NCI-H1694 (cell line): ENCODE measurements around the gene GALNT7.

Experiments
- DNase-seq: peaks from one replicate; lab custom pipeline; 2025; lab: John Stamatoyannopoulos, UW

GALNT7 gene

DNA sequence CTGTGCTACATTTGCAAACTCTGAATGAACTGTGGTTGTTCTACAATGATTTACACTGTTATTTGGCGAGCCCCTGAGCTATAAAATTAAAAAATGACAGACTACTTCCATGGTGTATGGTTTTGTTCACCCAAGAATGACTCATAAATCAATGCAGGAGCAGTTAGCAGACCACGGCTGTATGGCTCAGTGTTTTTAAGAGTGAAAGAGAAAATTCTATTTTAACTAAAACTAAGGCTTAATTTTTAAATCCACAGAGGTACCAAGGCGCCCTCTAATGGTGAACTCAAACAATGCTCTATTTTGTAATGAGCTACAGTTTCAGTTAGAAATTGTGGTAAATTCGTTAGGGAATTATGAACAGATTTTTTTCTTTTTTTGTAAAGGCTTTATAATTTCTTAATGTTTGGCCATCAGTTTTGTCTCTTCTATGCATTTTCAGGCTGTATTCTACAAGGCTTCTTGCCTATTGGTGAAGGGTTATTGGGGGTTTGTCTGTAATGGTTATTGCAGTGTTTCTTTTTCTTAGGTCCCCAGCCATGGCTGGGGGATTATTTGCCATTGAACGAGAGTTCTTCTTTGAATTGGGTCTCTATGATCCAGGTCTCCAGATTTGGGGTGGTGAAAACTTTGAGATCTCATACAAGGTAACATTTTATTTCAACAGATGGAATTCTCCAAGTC is 133.0 kb downstream of the GALNT7 start:
- DNase-seq = peak; percentile 20

DNA sequence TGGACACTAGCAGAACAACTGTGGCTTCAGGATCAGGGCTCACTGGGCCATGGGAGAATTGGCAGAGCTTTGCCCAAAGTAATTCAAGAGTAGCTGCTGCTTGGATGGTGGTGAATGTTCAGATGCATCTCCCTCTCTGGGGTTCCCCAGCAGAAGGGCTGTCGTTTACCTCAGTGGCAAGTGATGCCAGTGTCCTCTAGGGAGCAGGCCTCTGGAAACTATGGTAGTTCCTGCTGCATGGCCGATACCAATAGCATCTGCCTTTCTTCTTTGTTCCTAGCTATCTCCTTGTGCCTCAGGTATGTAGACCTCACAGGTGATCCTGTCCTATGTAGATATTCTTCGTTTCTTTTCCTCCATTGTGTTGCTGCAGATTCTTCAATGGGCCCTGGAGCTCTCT is 139.2 kb downstream of the GALNT7 start:
- no peak for DNase-seq

DNA sequence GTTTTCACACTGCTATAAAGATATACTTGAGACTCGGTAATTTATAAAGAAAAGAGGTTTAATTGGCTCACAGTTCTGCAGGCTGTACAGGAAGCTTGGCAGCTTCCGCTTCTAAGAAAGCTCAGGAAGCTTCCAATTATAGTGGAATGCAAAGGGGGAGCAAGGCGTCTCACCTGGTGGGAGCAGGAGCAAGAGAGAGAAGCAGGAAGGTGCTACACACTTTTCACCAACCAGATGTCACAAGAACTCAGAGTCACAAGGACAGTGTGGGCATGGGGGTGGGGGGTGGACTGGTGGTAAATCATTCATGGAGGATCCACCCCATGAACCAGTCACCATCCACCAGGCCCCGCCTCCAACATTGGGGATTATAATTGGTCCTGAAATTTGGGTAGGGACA is 142.8 kb downstream of the GALNT7 start:
- no peak for DNase-seq

DNA sequence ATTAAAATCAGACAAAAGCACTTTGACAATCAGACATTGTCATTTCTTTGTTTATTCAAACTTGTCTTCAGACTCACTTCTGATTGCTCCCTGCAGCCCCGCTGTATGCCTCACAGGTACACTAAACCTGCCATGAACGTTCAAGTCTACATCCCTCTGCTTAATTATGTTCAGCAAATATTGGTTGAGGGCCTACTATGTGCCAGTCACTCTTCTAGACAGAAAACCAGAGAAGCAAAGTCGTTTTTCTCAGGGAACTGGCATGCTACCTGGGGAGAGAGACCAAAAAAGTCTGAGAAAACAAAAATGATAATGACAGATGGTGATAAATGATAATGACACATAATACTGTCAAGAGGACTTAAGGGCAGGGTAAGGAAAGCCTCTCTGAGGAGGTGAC is 146.1 kb downstream of the GALNT7 start:
- no peak for DNase-seq

DNA sequence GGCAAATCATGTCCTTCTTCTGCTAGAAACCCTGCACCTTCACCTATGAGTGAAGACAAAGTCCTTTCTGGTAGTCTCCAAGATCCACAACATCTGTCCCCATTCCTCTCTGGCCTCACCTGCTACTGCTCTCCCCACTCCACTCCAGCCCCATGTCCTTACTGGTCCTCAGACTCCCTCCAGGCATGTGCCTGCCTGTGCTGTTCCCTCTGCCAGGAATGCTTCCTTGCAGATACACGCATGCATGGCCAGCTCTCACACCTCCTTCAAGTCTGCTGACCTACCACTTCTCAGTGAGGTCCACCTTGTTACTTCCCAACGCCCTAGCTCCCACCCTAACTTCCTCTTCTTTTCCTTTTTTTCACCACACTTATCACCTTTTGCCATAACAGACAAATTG is 147.4 kb downstream of the GALNT7 start:
- DNase-seq = no peak

DNA sequence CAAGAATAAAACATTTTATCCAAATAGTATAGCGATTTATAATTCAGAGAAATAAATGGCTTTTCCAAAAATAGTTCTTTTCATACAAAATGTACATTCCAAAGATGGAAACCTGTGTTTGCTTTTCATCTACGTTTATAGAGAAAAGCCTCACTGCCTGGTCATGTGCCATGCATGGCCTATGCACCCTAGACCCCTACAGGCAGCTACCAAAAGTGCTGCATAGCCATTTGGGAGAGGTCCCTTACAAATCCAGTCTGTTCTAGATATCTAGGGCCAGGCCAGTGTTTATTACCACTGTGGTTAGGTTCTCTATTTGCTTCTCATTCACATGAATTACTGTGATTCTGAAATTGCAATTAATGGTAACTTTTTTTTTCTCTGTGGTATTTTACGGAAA is 148.4 kb downstream of the GALNT7 start:
- DNase-seq = no peak

DNA sequence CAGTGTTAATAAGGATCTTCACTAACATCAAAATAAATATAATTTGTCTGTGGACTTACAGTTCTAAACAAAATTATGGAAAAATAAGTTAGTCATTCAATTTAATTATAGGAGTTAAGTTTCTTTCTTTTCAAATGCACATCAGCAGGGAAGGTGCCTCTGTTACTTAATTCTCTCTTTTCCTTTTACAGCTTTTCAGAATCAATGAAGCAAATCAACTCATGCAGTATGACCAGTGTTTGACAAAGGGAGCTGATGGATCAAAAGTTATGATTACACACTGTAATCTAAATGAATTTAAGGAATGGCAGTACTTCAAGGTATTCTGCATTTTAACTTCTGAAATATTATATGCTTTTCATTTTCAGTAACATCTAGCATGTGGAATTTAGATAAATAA is 149.6 kb downstream of the GALNT7 start:
- DNase-seq = no peak

DNA sequence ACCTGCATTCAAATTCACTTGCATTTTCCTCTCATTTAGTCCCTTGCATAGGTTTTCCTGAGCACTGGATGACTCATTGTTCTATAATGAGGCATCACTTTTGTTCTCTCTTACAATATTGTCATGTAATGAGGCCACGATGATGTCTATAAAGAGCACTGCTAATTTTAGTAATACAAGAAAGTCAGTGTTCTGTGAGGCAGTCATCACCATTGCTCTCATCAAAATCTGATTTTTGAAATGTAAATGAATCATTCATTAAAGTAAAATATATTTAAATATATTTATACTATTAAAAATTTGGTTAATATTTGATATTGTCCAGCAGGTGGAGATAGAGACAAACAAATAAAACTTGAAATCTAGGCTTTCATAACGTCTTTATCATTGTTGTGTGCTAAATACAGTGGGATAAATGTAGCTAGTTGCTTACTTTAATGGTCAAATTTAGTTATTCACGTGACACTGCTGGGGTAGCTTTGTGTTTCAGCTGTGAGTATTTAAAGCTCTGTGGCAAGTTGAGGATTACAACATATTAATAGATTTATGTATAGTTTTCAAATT is 150.1 kb downstream of the GALNT7 start:
- DNase-seq = peak; percentile 49

DNA sequence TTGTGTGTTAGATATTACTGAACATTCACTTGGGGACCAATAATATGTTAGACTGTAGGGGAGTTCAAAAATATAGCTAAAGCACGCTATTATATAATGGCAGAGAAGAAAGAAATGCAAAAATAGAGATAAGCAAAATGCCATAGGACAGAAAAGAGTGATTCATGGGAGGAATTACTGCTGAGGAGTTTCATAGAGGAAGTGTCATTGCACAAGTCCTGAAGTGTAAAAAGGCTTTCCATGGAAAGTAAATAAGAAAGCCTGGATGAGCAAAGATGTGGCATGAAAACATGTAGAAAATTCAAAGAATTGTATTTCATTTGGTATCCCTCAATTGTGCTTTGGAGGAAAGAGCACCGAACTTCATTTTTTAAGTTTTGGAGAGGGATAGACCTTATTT is 151.1 kb downstream of the GALNT7 start:
- DNase-seq = no peak

DNA sequence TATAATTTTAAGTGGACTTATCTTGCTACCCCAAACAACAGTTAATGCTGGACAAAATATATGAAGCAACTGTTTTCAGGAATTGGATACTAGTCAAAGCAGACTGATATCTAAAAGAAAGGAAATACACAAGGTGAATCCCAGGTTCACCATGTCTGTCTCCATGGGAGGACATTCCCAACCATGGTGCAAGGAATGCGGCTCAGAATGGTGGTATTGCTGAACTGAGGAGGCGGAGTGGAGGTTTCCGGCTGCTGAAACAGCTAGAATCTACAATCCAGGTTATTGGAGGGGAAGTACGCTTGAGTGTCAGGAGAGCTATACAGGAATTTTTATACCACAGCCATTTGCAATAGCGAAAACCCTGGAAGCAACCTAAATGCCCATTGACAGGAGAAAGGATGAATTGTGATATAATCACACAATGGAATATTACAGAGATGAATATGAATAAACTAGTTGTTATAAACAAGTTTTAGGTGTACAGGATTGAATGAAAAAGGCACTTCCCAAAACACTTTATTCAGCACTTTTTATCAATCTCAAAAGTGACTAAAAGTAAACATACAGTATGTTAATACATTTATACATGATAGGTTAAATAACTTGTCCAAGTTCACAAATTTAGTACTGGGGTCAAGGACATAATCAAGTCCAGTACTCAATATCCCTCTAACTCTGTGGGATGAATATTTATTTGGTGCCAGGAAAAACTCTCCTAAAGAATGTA is 156.6 kb downstream of the GALNT7 start:
- DNase-seq = no peak

DNA sequence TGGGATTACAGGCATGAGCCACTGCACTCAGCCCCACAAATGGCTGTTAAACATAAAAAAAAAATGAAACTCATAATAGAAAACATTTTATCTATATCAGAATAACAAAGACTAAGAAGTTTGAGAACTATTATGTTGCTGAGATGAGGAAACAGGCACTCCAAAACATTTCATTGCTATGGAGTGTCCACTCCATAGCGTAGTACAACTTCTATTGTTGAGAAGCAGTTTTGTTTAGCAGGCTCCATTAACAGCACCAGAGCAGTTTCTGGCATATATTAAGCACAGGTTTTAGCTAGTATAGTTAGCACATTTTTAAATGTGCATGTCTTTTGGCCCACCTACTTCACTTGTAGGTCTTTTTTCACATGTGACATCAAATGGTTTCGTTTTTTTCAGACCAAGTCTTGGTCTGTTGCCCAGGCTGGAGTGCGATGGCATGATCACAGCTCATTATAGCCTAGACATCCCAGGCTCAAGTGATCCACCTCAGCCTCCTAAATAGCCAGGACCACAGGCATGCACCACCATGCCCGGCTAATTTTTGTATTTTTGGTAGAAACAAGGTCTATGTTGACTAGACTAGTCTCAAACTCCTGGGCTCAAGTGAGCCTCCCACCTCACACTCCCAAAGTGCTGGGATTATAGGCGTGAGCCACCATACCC is 159.8 kb downstream of the GALNT7 start:
- no peak for DNase-seq

DNA sequence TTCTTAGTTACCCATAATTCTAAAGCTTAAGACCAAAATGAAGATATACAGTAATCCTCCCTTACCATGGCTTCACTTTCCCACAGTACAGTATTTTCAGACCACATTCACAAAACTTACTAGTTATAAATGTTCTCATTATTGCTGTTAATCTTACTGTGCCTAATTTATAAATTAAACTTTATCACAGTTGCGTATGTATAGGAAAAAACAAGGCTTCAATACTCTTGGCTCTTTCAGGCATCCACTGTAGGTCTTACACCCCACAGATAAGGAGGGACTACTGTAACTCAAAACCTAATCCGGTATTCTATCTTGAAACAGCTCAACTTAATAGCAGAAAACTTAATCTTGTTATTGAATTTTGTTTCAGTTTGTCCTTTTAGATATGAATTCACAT is 162.0 kb downstream of the GALNT7 start:
- DNase-seq = no peak

DNA sequence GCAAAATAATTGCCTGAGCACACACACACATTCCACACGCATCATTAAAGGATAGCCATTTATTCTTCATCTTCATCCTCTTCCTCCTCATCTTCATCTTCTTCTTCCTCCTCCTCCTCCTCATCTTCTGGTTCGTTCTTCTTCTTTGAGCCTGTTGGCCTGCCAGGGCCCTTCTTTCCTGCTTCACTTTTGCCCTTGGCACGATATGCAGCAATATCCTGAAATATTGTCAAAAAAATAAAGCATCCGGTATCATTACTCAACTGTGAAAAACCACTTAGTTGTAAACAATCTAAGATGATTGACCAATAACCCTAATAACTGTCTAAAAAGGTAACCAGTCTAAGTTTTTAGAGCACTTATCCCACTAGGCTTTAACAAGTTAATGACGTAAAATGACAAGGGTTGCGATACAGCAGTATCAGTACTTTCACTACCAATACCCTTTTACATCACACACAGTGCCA is 163.4 kb downstream of the GALNT7 start:
- DNase-seq = no peak

DNA sequence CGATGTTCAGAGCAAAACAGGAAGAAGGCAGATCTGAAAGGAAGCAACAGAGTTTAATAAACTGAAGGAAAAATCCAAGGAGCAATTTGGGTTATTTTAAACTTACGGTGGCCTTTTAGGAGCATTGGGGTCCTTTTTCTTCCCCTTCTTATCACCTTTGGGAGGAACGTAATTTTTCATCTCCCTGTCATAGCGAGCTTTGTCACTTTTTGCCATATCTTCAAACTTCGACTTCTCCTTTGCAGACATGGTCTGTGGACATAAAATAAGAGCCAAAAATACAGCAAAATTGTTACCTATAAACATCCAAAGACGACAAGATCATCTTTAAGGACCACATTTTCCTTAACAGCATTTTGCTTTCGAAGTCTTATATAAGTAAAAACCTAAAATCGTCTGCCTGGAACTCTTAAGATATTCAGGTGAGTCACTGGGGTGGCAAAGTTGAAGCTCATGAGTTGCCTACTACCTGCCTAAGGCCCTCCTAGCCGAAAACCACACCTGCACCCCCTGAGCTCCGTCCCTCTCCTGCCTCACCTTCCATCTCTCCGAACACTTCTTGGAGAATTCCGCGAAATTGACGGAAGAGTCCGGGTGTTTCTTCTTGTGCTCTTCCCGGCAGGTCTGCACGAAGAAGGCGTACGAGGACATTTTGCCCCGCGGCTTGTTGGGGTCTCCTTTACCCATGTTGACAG is 164.5 kb downstream of the GALNT7 start:
- DNase-seq = no peak

DNA sequence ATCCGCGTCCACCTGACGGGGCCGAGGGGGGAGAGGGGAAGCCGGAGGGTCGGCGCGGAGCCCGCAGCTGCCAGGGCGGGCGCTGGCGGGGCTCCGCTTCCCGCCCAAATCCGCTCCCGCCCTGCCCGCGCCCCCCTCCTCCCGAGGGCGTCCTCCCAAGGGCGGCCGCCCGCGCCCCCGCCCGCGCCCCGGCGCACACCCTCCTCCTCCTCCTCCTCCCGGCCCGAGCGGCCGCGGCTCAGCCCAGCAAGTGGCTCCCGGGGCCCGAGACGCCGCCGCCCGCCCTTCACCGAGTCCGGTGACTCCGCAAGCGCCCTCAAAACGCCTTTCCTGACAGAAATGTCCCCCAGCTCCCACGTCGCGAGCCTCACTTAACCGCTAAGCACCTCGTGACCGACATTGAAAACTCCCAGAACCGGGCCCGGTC is 165.1 kb downstream of the GALNT7 start:
- no peak for DNase-seq

DNA sequence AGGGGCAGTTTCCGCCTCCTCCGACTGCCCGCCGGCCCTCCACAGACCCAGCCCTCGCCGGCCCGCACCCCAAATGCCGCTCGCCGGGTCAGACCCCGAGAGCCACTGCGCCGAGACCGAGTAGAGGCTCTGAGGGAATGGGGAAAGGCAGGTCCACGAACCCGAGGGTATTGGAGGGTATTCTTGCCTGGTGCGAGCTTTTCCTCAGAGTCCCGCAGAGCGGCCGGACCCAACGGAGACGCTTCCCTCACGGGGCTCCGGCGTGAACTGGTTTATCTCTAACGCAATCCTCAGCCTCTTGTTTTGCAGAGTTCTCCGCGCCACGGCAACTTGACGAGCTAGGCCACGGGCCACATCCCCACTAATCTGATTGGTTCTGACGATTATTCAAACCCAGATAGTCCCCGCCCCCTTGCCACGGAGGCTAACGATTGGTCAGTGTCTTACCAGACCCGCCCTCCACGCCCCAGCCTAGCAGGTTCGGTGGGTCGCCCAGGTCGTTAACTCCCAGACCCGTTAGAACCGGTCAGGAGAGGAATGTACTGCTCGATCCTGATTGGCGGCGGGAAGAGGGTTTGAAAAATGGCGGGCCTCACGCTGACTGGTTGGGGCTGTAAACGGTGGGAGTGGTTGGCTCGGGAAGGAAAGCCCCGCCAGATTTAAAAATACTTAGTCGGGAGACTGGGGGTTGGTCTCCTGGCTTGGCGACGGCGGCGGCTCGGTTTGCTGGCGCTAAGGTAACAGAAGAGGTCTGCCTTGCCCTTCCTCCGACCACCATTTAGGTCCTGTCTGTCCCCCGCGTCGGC is 165.7 kb downstream of the GALNT7 start, which contains the start of gene HMGB2:
TSS of gene HMGB2 (minus strand) at position 274 of the 806 bp plus-strand sequence. CDS start 709 bp downstream, outside the sequence.
- peak; percentile 98 for DNase-seq

DNA sequence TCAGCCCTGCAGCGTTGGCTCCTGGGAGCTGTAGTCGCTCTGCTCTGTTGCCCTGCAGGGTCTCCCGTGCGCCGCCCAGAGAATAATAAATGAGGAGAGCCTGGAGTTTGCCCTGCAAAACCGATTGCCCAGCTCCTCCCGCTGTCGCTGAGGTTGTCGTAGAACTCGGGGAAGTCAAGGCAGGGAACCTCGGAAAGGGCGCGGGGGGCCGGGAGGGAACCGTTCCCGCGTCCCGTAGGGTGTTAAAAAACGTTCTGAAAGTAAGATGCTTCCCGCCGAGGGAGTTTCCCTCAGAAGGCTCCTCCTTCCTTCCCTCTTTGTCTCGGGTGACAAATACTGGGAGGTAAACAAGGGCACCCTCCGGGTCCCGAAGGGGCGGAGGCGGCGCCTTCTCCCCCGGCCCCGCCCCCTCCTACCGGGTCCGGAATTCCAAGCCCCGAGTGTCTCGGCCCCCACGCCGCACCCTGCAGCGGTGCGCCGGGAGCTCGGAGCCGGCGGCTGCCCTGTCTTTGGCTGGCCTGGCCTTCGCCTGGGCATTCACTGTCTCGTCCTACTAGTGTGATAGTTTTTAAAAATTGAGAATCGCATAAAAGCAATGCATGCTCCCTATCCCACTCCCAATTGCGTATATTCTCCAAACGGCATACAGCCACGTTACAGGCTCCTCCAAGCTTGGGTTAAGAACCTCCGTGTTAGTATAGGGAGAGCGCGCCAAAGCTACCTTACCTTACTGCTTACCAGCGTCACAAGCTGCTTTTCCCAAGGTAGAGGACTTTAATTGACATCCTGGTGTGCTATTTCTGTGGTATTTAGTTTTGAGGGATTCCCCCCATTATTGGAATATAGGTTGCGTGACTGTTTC is 166.5 kb downstream of the GALNT7 start:
- DNase-seq = peak; percentile 62

DNA sequence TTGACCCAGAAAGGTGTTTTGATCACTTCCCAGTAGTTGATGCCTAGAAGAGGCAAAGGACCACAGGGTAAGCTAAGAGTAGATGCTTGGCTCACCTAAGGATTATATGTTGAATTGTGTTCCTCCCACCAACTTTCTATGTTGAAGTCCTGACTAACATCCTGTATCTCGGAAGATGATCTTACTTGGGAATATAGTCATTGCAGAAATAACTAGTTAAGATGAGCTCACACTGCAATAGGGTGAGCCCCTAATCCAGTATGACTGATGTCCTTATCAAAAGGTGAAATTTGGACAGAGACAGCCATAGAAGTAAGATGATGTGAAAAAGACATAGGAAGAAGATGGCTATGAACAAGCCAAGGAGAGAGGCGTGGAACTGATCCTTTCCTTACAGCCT is 168.9 kb downstream of the GALNT7 start:
- DNase-seq = no peak

DNA sequence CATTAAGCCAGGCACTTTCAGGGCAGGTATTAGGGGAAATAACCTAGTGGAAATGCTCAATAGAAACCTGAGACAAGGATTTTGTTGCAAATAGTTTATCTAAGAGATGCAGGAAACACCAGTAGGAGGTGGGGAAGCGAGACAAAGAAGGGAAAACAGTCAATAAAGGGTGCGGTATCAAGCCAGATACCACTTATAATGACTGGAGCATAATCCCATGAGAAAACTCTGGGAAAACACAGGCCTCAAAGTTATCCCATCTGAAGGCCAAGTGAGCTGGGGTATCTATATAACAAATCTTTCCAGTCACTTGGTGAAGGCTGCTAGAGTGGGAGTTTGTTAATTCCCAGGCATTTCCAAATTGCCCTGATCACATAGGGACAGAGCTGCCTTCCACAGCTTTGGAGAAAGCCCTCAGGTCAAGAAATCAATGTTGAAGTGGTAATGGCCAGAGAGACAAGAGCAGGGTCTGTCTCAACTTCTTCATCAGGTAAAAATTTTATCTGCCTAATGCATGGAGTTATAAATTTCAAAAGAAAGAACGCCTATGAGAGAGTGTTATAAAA is 175.3 kb downstream of the GALNT7 start:
- no peak for DNase-seq

DNA sequence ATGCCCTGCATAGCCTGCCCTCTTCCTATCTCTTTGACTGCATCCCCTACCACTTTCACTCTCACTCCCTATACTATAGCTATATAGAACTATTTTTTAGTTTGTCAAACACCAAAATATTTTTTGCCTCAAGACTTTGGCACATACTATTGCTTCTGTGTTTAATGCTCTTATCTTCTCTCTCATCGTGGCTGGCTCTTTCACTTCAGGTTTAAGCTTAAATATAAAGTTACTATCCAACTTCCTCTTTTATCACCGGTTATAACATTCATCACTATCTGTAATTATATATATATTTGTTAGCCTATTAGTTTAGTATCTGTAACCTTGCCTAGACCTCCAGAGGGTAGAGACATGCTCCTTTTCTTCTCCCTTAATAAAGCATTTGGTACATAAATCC is 177.0 kb downstream of the GALNT7 start:
- no peak for DNase-seq
